RPMI7951 (cell line): ENCODE results near the gene GPR146. TPM values are rescaled to one million over a fixed set of nuclear protein-coding genes. Genes with fewer than 3 reads are reported as not detected.

Source experiments
- DNase-seq: peaks from one replicate; pipeline ENCODE4 v3.0.0-alpha.2; 2012; ENCODE audit warnings: low read depth
- total RNA-seq: library from RNA; depleted of rRNA; stranded (reverse); fragments of >200 nt; shearing (Covaris generic); gene quantifications from 2 replicates; pipeline ENCODE4 v1.2.3, GENCODE V29; 2014

GPR146 gene
- total RNA-seq, 1 experiment from 2014 or later, result 1.7 TPM

DNA sequence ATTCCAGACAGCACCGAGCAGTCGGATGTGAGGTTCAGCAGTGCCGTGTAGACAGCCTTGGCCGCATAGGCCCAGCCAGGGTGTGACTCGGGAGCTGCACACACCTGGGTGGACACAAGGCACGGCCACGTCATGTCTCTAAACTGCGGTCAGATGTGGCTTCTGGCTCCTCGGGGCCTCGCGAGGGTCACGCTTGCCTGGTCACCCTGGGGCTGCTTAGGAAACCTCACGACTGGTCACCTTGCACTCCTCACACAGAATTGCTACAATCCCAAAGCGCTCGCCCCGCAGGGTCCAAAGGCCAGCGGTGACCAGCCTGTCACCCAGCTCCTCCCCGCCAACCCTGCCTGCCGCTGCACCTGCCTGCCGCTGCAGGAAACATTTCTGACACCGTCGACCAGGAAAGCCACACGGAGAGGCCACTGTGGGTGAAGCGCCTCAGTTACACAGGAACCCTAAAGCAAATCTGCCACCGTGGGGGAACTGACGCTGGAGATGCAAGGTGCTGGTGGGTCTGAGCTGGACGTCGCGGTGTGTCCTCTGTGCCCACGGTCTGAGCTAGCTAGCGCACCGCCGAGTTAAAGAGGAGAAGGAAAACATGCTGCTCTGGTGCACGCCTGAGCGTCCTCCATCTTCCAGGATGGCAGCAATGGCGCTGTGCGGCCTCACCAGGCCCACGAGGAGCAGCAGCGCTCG is 48.6 kb downstream of the GPR146 start:
- no peak for DNase-seq

DNA sequence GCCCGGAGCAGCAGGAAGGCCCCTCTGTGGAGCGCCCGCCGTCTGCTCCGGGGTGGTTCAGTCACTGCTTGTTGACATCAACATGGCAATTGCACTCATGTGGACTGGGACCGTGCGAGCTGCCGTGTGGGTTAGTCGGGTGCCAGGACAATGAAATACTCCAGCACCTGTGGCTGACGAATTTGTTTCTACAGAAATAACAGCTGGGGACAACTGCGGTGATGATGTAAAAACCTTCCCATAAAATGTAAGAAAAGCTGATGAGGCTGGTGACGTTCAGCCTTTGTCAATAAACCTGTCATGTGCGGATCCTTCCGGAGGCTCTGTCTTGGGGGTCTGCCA is 49.1 kb downstream of the GPR146 start:
- DNase-seq, result no peak

DNA sequence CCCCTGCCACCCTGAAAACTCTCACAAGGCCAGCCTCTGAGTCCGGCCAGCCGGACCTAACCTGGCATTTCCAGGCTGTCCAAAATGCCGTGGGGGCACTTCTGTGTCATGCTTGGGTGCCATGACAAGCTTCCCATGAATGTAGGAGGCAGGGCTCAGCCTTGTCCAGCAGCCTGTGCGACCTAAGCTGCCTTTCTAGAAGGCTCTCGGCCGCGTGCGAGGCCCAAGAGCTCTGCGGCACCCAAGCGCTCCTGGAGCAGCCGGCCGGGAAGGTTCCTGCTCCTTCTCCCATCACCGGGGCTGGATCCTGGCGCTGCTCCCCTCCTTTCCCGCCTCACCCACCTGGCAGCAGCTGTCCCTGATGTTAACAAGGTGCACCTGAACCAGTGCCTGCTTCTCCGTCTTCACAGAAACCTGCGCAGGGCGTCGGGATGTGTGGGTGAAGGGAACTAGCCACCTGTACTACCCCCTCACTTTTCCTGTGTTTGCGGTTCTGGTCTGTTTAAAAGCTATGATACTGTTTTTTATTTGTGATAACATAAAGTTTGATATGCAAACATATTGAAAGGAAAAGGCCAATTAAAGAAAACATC is 49.7 kb downstream of the GPR146 start:
- DNase-seq, result no peak

DNA sequence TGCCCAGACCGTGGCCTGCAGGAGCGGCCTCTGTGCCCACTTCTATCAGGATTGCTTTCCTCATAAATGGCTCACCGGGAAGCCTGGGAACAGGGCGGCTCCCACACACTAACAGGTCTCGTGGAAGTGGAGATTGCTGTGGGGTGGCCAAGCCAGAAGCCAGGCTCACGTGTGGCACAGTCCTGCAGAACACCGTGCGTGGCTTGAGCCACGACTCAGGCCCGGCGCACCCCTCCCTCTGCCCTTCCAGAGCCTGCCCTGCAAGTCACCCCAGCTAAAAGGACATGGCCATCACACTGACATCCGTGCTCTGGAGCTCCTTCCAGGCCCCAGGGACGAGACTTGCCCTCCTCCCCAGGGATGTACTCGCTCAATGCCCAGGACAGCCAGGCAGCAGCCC is 50.5 kb downstream of the GPR146 start:
- DNase-seq, result no peak

DNA sequence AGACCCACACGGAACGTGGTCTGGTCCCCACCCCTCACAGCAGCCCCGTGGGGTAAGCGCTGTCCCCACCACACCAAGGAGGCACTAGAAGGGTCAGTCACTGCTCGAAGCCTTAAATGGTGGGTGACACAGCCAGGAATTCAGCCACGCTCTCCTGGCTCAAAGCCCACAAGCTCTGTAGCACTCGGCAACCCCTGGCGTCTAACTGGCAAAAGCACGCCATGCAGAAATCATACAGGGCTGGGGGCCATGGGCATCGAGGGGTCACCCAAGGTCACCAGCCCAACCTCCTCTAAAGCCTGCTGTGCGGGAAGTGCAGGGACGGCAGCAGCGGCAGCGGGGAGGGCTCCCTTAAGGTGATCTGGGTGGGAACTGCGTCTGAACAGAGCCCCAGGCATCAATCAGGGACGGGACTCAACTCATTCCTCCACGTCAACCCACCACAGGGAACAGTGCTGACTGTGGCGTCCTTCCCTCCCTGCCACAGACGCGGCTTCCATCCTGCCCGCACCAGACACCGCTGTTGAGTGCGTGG is 51.3 kb downstream of the GPR146 start:
- DNase-seq, result no peak

DNA sequence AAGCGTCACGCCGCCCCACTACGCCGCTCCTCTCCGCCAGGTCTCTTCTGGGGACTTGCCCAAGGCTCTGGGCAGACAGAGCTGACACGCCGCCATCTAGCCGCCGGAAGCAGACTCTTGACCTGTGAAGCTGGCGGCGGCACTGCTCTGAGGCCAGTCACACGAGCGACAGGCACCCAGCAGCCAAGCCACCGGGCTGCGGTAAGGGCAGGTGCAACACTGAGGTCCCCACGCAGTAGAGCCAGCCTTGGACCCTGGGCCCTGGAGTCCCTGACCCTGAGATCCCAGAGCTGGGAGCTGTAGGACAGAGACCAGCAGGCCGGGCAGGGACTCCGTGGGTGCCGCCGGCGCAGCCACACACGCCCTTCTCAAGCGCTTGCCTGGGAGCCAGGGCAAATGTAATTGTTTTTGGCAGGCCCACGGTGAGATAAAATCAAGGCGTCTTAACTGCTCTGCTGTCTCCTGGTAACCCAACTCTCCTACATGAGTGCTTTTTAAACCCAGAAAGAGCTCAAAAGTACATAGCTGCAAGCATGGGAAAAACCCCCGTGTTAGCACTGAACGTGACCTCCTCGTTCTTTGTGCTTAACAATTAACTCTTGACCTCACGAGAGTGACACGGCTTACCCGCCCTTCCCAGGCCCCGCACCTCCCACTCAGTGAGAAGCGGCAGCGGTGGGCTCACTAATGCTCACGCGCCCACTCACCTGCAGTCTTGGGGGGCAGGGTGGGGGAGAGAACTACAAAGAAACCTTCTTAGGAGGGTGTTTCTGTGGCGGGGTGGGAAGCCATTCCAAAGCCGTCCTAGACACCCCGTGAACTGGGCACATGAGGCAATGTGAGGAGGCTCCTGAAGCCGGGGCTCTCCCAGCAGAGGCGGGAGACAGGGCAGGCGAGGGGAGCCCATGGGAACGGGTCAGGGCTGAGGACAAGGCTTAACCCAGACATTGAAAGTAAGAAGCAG is 52.1 kb downstream of the GPR146 start:
- DNase-seq, result no peak

DNA sequence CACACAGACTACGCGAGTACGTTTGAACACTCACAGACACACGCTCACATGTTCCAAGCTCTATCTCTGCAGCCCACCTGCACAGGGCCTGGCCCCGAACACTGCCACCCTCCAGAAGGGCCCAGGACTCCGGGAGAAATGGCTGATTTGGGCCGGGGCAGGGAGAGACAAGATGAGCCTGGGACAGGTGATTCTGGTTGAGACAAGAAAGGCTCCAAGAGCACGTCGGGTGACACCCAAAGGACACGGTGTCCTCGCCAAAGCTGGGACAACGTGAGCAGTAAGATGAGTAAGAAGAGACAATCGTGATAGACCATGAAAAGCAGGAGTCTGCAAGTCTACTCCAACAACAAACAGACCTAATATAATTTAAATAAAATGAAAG is 52.8 kb downstream of the GPR146 start:
- no peak for DNase-seq

DNA sequence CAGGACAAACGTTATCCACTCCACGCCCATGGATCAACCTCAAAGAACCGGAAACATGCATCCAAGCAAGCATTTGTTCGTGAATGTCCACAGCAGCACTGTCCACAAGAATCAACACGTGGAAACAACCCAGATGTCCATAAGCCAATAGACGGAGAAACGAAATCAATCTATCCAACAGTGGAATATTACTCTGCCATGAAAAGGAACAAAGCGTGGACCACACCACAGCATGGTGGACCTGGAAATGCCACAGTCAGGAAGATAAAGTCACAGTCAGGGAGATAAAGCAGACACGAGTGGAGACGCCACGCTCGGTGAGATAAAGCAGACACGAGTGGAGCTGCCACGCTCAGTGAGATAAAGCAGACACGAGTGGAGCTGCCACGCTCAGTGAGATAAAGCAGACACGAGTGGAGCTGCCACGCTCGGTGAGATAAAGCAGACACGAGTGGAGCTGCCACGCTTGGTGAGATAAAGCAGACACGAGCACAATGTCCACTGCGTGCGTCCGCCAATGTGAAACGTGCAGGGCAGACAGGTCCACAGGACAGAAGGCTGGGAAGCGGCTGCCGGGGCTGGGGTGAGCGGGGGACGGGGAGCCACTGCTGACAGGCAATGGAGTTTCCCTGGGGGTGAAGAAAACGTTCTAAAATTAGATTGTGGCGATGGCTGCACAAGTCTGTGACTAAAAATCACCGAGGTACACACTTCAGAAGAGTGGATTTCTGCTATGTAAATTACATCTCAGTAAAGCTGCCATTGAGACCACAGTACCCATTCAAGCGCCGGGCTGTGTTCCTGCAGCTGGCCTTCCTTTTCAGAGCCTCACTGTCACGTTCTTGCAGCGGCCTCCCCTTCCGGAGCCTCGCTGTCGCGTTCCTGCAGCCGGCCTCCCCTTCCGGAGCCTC is 54.2 kb downstream of the GPR146 start:
- DNase-seq, result no peak

DNA sequence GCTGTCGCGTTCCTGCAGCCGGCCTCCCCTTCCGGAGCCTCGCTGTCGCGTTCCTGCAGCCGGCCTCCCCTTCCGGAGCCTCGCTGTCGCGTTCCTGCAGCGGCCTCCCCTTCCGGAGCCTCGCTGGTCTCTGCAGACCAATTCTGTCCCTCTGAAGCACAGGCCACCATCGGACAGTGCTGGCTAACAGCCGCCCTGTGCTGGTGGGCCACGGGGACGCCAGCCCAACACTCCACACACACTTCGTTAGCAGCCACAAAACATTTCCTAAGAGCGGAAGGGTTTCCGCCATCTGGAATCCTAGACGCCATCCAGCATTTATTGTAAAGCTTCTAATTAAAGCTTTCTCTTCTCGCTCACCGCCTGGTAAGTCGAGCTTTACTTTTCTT is 54.8 kb downstream of the GPR146 start:
- no peak for DNase-seq

DNA sequence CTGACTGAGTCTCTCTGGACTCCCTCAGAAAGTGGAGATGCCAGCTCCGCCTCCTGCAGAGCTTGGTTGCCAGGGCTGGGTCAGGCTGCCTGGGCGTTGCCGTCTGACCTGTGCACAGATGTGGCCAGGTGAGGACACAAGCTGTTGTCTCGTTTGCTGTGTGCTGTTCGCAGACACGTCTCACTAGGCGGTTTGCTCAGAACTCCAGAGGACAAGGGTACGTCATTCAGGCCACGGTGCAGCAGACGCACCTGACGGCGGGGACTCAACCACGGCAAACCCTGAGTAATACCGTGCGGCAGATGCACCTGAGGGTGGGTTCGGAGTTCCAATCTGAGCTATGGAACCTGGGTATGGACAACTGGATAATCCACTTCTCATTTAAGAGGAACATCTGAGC is 55.3 kb downstream of the GPR146 start:
- DNase-seq, result no peak

DNA sequence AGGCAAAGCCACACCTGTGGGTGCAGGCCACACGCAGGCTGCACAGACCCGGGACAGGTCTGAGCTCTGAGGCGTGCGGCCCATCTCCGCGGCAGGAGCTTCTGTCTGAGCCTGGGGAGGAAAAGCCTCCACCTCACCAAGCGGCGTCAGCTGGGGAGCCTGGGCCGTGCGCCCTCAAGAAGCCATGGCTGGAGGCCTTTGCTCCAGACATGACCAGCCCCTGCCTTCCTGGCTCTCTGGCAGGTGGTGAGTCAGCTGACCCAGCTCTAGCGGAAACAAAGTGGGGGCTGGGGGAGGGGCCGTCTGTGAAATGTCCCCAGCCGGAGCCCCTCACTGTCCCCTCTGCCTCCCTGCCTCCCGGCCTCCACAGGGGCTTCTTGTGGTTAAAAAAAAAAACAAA is 56.0 kb downstream of the GPR146 start:
- no peak for DNase-seq

DNA sequence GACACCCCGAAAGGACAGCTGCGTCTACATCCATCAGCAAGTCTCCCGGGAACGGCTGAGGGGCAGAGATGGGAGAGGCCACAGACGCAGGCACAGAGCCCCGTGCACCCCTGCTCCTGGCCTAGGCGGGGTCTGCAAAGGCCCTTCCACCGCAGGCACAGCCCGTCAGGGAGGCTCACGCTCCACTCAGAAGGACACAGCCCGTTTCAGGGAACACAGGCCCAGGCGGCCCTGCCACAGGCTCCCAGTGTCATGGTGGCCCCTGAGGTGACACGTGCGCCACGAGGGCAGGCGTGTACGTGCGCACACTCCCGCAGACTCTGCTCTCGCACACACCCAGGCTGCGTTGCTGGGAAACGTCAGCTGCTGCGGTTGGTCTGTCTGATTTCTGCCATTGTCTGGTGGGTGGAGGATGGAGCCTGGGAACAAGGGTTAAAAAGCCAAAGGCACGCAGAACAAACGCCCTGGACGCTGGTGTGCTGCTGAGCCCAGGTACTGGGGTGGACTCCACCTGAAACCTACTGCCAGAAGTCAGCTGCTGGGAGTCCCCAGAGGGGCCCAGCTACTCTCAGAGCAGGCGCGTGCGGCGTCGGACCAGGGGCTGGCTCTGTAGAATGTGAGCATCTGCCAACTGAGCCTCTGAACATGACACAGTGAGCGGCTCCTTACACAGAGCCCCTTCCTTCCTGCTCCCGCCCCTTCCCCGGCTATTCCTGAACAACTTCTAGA is 56.7 kb downstream of the GPR146 start:
- DNase-seq, result no peak

DNA sequence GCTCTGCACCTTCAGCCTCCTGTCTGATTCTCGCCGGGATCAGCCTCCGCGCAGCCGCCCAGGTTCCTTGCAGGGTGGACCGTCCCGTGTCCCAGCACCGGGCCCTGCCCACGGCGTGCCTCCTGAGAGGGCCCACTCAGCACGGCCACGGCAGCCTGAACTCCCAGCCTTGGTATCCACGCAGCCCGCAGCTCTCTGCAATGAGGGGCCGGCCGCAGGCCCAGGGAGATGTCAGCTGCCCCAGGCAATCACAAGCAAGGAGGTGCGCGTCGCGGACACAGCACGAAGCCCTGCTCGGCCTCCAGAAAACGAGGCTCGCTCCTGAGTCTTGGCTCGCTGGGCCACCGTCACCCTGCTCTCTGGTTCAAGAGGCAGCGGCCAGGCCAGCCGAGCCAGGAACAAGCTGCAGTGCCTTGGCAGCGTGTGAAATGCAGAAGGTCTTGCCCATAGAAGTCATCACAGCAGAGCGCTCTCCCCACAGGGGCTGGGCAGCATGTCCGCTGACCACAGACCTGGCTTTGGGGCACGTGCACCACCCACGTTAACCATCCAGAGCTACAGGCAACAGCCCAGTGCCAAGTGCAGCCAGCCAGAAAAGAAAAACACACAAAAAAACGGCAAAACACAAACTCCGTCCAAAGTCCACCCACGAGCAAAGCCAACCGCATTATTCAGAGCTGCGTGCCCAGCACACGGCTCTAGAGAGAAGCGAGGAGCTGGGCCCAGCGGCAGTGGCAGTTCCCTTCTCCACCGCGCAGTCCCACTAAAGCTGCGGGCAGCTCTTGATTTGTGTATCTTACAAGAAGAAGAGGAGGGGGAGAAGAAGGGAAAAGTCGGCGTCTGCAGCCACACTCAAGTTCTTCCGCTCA is 57.5 kb downstream of the GPR146 start:
- DNase-seq, result no peak

DNA sequence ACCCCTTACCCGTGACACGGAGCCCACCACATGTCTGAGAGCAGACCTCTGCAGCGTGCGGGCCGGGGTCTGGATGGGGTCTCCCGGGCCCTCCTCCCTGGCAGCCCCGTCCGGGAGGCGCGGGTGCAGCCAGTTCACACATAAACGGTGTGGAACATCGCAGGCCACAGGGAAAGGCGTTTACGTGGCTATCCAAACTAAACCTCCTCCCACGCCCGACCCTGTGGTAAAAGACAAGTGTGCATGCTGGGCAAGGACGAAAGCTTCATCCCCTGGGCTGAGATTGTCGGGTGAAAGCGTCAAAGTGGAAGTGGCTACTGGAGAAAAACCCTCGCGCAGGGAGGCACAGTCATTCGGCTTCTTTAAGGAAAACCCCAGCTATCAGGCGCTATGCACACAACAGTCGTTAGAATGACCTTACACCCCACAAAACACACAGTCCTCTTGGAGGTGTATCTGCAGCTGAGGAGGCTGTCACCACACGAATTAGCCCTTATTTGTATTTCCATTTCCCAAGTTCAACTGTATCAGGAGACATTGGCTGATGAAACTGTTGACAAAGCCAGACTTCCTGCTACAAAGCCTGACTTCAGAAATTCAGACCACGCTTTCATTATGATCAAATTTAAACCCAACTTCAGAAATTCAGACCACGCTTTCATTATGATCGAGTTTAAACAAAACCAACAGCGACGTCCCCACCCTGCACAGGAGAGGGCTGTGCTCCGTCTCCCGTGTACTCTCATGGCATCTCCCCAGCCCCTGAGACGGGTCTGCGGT is 58.9 kb downstream of the GPR146 start:
- DNase-seq, result no peak

DNA sequence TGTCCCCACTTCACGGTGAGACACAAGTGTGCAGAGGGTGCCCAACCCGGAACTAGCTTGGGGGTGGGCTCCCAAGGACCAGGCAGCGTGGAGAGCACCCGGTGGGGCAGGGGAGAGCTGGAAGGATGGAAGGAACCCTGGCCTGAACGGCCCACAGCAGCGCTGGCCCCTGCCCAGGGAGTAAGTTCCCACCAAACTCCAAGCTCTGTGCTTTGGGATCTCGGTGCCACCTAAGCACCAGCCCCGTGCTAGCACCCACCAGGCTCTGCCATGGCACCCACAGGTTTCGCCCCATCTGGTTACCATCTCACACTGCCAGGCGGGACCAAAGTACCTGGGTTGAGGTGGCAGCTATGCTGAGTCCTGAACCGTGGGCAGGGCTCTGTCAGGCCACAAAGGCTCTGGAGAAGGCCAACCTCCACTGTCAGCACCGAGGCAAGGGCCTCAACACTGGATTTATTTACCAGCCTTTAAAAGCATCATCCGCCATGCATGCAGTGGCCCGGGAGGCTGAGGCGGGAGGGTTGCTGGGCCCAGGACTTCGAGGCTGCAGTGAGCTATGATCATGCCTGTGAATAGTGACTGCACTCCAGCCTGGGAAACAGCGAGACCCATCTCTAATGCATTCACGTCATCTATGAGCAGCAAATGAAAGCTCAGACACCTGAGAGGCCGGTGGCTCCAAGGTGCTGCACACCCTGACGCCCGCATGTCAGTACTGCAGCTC is 59.6 kb downstream of the GPR146 start:
- no peak for DNase-seq

DNA sequence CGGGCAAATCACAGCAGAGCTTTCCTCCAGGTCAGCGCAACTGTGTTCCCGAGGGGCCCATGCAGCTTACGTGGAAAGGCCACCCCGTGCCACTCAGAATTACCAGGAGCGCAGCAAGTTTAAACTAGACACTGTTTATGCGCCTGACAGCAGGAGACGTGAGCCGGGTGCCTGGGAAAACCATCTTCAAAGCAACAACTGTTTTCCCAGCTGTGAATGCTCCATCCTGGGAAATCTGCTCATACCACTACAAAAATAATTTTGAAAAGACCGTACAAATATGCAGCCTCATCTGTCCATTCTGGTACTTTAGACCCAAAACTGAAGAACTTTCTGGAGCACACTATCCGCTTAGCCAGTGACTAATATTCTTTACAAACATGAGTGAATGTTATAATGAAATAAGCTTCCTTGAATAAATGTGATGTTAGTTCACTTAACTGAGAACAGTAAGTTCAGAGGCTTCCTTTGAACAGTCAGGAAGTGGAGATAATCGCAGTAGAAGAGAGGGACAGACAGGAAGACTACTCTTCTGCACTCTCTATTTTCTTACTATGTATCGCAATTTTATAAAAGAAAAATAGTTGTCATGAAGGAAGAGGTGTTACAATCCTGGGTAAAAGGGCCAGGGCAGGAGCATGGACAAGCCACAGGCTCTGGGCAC is 60.3 kb downstream of the GPR146 start:
- DNase-seq, result no peak

DNA sequence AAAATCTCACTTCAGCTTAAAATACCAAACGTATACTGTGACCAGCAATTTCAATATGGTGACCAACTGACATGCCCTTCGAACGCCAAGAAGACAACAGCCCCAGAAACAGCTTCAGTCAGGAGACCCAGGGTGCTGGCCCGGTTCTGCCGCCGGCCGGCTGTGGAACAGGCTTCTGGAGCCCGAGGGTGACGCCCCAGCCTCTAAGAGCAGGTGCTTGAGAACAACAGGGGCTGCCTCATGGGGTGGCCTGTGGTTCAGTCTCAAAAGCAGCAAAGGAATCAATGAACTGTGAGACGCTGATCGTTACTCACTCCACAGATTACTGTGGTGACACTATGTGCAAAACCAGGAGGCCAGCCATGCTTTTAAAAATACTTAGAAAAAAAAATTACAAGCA is 60.8 kb downstream of the GPR146 start:
- no peak for DNase-seq
